ENCODE measurements around the gene PPM1L.

GRCh38 chr3:160820022-160820421, 64.0 kb downstream of the PPM1L start:
- no peak for TF ChIP-seq CTCF (optimal IDR thresholded peaks at IDR 0.05 in 1 of 3, IDR thresholded peaks at IDR 0.05 in 1 of 3, conservative IDR thresholded peaks at IDR 0.05 in 1 of 3; ENCODE audit: extremely low read depth in 1 of 3, insufficient read depth in 2 of 3, low read length in 3 of 3)
- no peak for TF ChIP-seq EZH2 (IDR thresholded peaks at IDR 0.05; ENCODE audit: low read length)

All from keratinocyte (primary cell).